SK-N-SH treated with all-trans-retinoic acid at 6 μM for 48 hours (cell line): Measurements from ENCODE around the gene COL4A1.

Experiments
- ATAC-seq: fragments of 200-7000 bp; cut with Tn5 transposase; 3 replicates; pipeline ENCODE4 v1.9.1; 2020; ENCODE audit warnings: mild to moderate bottlenecking, moderate library complexity
- ARNTL ChIP-seq: fragments of 450-650 bp; formaldehyde crosslinking; IDR thresholded peaks from 2 replicates; pipeline ENCODE4 v1.5.0; 2020; ENCODE audit warnings: low read depth, mild to moderate bottlenecking, moderate library complexity, borderline replicate concordance
- BACH2 ChIP-seq: fragments of 250-450 bp; sonication (Bioruptor Pico); IDR thresholded peaks from 2 replicates; pipeline ENCODE4 v1.9.0; 2021; ENCODE audit warnings: mild to moderate bottlenecking, borderline replicate concordance
- CREB5 ChIP-seq: fragments of 250-450 bp; sonication (Bioruptor Pico); IDR thresholded peaks from 2 replicates; pipeline ENCODE4 v1.5.1; 2020; ENCODE audit warnings: low read depth, mild to moderate bottlenecking, moderate library complexity
- CSDC2 ChIP-seq: fragments of 250-450 bp; sonication (Bioruptor Pico); IDR thresholded peaks from 2 replicates; pipeline ENCODE4 v1.5.0; 2020; ENCODE audit warnings: mild to moderate bottlenecking, moderate library complexity
- CSRNP3 ChIP-seq: fragments of 250-450 bp; sonication (Bioruptor Pico); IDR thresholded peaks from 2 replicates; pipeline ENCODE4 v1.5.1; 2021; ENCODE audit warnings: mild to moderate bottlenecking, moderate library complexity
- ESRRG ChIP-seq: fragments of 250-450 bp; sonication (Bioruptor Pico); IDR thresholded peaks from 2 replicates; pipeline ENCODE4 v1.6.1; 2021; ENCODE audit warnings: mild to moderate bottlenecking
- GLIS3 ChIP-seq: fragments of 250-450 bp; sonication (Bioruptor Pico); IDR thresholded peaks from 2 replicates; pipeline ENCODE4 v1.5.0; 2020; ENCODE audit warnings: mild to moderate bottlenecking, moderate library complexity
- ISL1 ChIP-seq: fragments of 250-450 bp; sonication (Bioruptor Pico); IDR thresholded peaks from 2 replicates; pipeline ENCODE4 v2.1.2; 2022; ENCODE audit warnings: mild to moderate bottlenecking, moderate library complexity
- OSR1 ChIP-seq: fragments of 250-450 bp; sonication (Bioruptor Pico); IDR thresholded peaks from 2 replicates; pipeline ENCODE4 v1.8.0; 2022; ENCODE audit warnings: moderate library complexity, mild to moderate bottlenecking, inconsistent platforms
- RARB ChIP-seq: fragments of 250-450 bp; sonication (Bioruptor Pico); IDR thresholded peaks from 2 replicates; pipeline ENCODE4 v1.8.0; 2021; ENCODE audit warnings: mild to moderate bottlenecking, moderate library complexity
- SNAI2 ChIP-seq: fragments of 250-450 bp; sonication (Bioruptor Pico); IDR thresholded peaks from 2 replicates; pipeline ENCODE4 v1.5.0; 2020; ENCODE audit warnings: mild to moderate bottlenecking, moderate library complexity
- TCF4 ChIP-seq: fragments of 250-450 bp; sonication (Bioruptor Pico); IDR thresholded peaks from 2 replicates; pipeline ENCODE4 v1.8.0; 2021; ENCODE audit warnings: mild to moderate bottlenecking, moderate library complexity, borderline replicate concordance
- TOX ChIP-seq: fragments of 250-450 bp; sonication (Bioruptor Pico); IDR thresholded peaks from 2 replicates; pipeline ENCODE4 v1.8.0; 2021; ENCODE audit warnings: mild to moderate bottlenecking, moderate library complexity, borderline replicate concordance
- TSHZ2 ChIP-seq: fragments of 250-450 bp; sonication (Bioruptor Pico); IDR thresholded peaks from 2 replicates; pipeline ENCODE4 v1.5.0; 2020; ENCODE audit warnings: mild to moderate bottlenecking, moderate library complexity
- ZC3H10 ChIP-seq: fragments of 250-450 bp; sonication (Bioruptor Pico); IDR thresholded peaks from 2 replicates; pipeline ENCODE4 v1.5.1; 2021; ENCODE audit warnings: mild to moderate bottlenecking, moderate library complexity
- ZNF565 ChIP-seq: fragments of 450-650 bp; formaldehyde crosslinking; conservative IDR thresholded peaks from 2 replicates; pipeline ENCODE4 v1.5.0; 2020; ENCODE audit warnings: low read depth, mild to moderate bottlenecking, moderate library complexity
- ZNF70 ChIP-seq: fragments of 450-650 bp; formaldehyde crosslinking; IDR thresholded peaks from 2 replicates; pipeline ENCODE4 v1.5.0; 2020; ENCODE audit warnings: mild to moderate bottlenecking, moderate library complexity
- ZNF8 ChIP-seq: fragments of 450-650 bp; formaldehyde crosslinking; IDR thresholded peaks from 2 replicates; pipeline ENCODE4 v1.5.0; 2020; ENCODE audit warnings: mild to moderate bottlenecking, moderate library complexity

The COL4A1 gene

GRCh38 chr13:110291286-110291685 lies 15.7 kb downstream of the COL4A1 start:
- ATAC-seq = no peak
- TF ChIP-seq TOX = no peak

- no peak for ATAC-seq
- TF ChIP-seq ESRRG = no peak
- no peak for TF ChIP-seq CSRNP3 (CRISPR knock-in tag)
- TF ChIP-seq BACH2 = no peak
- TF ChIP-seq ZNF565 (CRISPR knock-in tag) = no peak
Measured at GRCh38 chr13:110290826-110291225, 16.1 kb downstream of the COL4A1 start.

- no peak for TF ChIP-seq TSHZ2
- TF ChIP-seq CSDC2 (CRISPR knock-in tag) = no peak
- no peak for TF ChIP-seq ZNF8
- no peak for TF ChIP-seq ZC3H10 (CRISPR knock-in tag)
- TF ChIP-seq RARB (CRISPR knock-in tag) = no peak
- no peak for ATAC-seq
Measured at GRCh38 chr13:110290153-110290552, 16.8 kb downstream of the COL4A1 start.

- ATAC-seq = no peak
- TF ChIP-seq TCF4 (CRISPR knock-in tag) = no peak
- TF ChIP-seq ESRRG = no peak
- no peak for TF ChIP-seq BACH2
- no peak for TF ChIP-seq RARB (CRISPR knock-in tag)
- TF ChIP-seq ISL1 (CRISPR knock-in tag) = no peak
- TF ChIP-seq SNAI2 = no peak
- no peak for TF ChIP-seq TSHZ2
- TF ChIP-seq CSDC2 (CRISPR knock-in tag) = no peak
- TF ChIP-seq ZC3H10 (CRISPR knock-in tag) = no peak
- no peak for TF ChIP-seq OSR1
- TF ChIP-seq CREB5 (CRISPR knock-in tag) = no peak
- TF ChIP-seq ZNF8 = no peak
- TF ChIP-seq CSRNP3 (CRISPR knock-in tag) = no peak
- TF ChIP-seq ZNF565 (CRISPR knock-in tag) = no peak
- TF ChIP-seq ARNTL = no peak
- TF ChIP-seq GLIS3 (CRISPR knock-in tag) = no peak
- TF ChIP-seq TOX = no peak
- TF ChIP-seq, all 23 proteins: peak for 0
Measured at GRCh38 chr13:110289661-110290060, 17.3 kb downstream of the COL4A1 start.

- TF ChIP-seq ZNF70 (CRISPR knock-in tag) (no peak), TSHZ2 (no peak), TCF4 (CRISPR knock-in tag) (no peak)
- ATAC-seq = no peak
Measured at GRCh38 chr13:110289174-110289573, 17.8 kb downstream of the COL4A1 start.
